Smooth muscle cell (in vitro differentiated cells): ENCODE results near the gene CD9. TPM values are rescaled to one million over a fixed set of nuclear protein-coding genes. Genes with fewer than 3 reads are reported as not detected.

Source experiments
- DNase-seq: peaks from one replicate; lab custom pipeline; 2025; ENCODE audit not compliant: unreplicated experiment; lab: John Stamatoyannopoulos, UW
- H2AFZ ChIP-seq: fragments of 200-600 bp; sonication (generic); 2 replicates; pipeline ENCODE4 v1.6.0; 2016; ENCODE audit warnings: antibody characterized with exemption, low read depth, mild to moderate bottlenecking
- H3F3A ChIP-seq: fragments of 200-600 bp; sonication (generic); 2 replicates; pipeline ENCODE4 v1.6.0; 2017; ENCODE audit warnings: antibody characterized with exemption, low read depth
- H3K27ac ChIP-seq: fragments of 200-600 bp; sonication (generic); 2 replicates; pipeline ENCODE4 v1.5.1; 2016; ENCODE audit warnings: low read depth, mild to moderate bottlenecking
- H3K27me3 ChIP-seq: fragments of 200-600 bp; sonication (generic); 2 replicates; pipeline ENCODE4 v1.6.1; 2016; ENCODE audit warnings: low read depth, mild to moderate bottlenecking
- H3K36me3 ChIP-seq: fragments of 200-600 bp; sonication (generic); 2 replicates; pipeline ENCODE4 v1.5.1; 2016; ENCODE audit warnings: low read depth
- H3K4me1 ChIP-seq: fragments of 200-600 bp; sonication (generic); 2 replicates; pipeline ENCODE4 v1.5.1; 2016; ENCODE audit warnings: low read depth
- H3K4me2 ChIP-seq: fragments of 200-600 bp; sonication (generic); 2 replicates; pipeline ENCODE4 v1.6.0; 2016; ENCODE audit warnings: mild to moderate bottlenecking
- H3K4me3 ChIP-seq: fragments of 200-600 bp; sonication (generic); 2 replicates; pipeline ENCODE4 v1.5.1; 2016; ENCODE audit warnings: mild to moderate bottlenecking
- H3K79me2 ChIP-seq: fragments of 200-600 bp; sonication (generic); 2 replicates; pipeline ENCODE4 v1.6.0; 2016; ENCODE audit warnings: low read depth, mild to moderate bottlenecking
- H3K9ac ChIP-seq: fragments of 200-600 bp; sonication (generic); 2 replicates; pipeline ENCODE4 v1.6.0; 2016; ENCODE audit warnings: low read depth
- H3K9me3 ChIP-seq: fragments of 200-600 bp; sonication (generic); replicated peaks from 2 replicates; pipeline ENCODE4 v1.5.1; 2016; ENCODE audit warnings: low read depth
- H4K20me1 ChIP-seq: fragments of 200-600 bp; sonication (generic); 2 replicates; pipeline ENCODE4 v1.6.0; 2016; ENCODE audit warnings: low read depth
- WGBS: methylation state at CpG from one replicate; pipeline ENCODE4 v1.1.7; 2016; ENCODE audit warnings: low lambda C conversion rate; 5-methylcytosine and 5-hydroxymethylcytosine counted together
- polyA plus RNA-seq: library from polyadenylated mRNA; unstranded; fragments of >200 nt; fragmentation: Nextera tagmentation; extraction: Ambion mirVana; gene quantifications from 2 replicates; pipeline ENCODE4 v1.2.1, GENCODE V29; 2016
- total RNA-seq: library from RNA; depleted of rRNA; stranded (reverse); fragments of >200 nt; gene quantifications from 2 replicates; pipeline ENCODE4 v1.2.3, GENCODE V29; 2014
- TF ChIP-seq, protein P1 (sequence below): fragments of 200-600 bp; sonication (generic); IDR thresholded peaks from 2 replicates; pipeline ENCODE4 v1.5.1; 2017; ENCODE audit warnings: borderline replicate concordance, mild to moderate bottlenecking, antibody characterized with exemption; ENCODE audit not compliant: insufficient read depth, poor library complexity, severe bottlenecking

The CD9 gene
- total and polyA plus RNA-seq, 2 experiments from 2014 or later: 144 to 207 TPM

DNA sequence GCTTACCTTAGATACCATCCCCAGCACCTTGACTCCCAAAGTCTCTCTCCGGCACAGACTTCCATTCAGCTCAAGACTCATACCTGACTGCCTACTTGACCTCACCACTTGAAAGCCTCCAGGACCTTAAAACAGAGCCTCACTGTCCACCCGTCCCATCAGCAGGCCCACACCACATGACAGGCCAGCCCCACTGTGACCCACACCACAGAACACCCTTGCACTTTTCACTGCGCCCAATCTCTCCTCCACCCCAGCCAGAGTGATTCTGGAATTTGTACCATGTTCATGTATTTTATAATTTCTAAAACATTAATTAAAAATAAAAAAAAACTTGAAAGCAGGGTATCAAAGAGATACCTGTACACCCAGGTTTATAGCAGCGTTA, 82.2 kb downstream of the CD9 start:
- TF ChIP-seq, protein P1, sequence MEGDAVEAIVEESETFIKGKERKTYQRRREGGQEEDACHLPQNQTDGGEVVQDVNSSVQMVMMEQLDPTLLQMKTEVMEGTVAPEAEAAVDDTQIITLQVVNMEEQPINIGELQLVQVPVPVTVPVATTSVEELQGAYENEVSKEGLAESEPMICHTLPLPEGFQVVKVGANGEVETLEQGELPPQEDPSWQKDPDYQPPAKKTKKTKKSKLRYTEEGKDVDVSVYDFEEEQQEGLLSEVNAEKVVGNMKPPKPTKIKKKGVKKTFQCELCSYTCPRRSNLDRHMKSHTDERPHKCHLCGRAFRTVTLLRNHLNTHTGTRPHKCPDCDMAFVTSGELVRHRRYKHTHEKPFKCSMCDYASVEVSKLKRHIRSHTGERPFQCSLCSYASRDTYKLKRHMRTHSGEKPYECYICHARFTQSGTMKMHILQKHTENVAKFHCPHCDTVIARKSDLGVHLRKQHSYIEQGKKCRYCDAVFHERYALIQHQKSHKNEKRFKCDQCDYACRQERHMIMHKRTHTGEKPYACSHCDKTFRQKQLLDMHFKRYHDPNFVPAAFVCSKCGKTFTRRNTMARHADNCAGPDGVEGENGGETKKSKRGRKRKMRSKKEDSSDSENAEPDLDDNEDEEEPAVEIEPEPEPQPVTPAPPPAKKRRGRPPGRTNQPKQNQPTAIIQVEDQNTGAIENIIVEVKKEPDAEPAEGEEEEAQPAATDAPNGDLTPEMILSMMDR: no peak
- Histone ChIP-seq H3K9me3 (no peaks in the 10 kb centered on the region), H3K79me2 (no peaks in the 10 kb centered on the region), H3K4me2 (no peak overlapping the region), H3K36me3 (no peaks in the 10 kb centered on the region), H3K27ac (no peak overlapping the region), H3K9ac (no peak overlapping the region), H3K4me3 (no peak overlapping the region), H3K4me1 (peaks cover 6% of the 10 kb centered on the region), H2AFZ (no peak overlapping the region), H3F3A (peaks cover 14% of the 10 kb centered on the region), H4K20me1 (no peaks in the 10 kb centered on the region), H3K27me3 (no peaks in the 10 kb centered on the region)
- no peak for DNase-seq
- WGBS: 95% methylated on average over 4 of the region's 4 CpGs

DNA sequence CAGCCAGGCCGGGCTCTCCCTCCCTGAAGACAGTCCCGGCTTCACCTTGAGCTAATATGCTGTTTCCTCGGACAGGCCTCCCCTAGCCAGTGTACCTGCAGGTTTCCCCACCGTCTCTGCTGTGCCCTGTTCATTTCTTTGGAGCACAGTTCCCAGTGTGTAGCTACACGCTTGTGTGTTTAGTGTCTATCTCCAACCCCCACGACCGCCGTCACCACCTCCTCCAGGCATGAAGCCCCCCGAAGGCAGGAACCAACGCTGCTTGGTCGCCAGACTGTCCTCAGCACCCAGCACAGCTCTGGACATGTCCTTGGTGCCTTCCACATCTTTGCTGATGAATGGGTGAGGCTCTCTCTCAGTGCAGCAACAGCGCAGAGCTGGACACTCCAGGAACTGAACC, 84.1 kb downstream of the CD9 start:
- H3K79me2 ChIP-seq: no peaks in the 10 kb centered on the region
- no peak overlapping the region for H3K27ac ChIP-seq
- H4K20me1 ChIP-seq: no peaks in the 10 kb centered on the region
- no peaks in the 10 kb centered on the region for H3K4me1 ChIP-seq
- H3K27me3 ChIP-seq: no peaks in the 10 kb centered on the region
- no peaks in the 10 kb centered on the region for H3K9me3 ChIP-seq
- no peak overlapping the region for H3K4me2 ChIP-seq
- no peaks in the 10 kb centered on the region for H3K36me3 ChIP-seq
- no peak overlapping the region for H2AFZ ChIP-seq
- peaks cover 7% of the 10 kb centered on the region for H3F3A ChIP-seq
- TF ChIP-seq, protein P1: no peak
- DNase-seq: no peak
- H3K9ac ChIP-seq: no peak overlapping the region
- WGBS: 89% methylated on average over 12 of the region's 12 CpGs
- H3K4me3 ChIP-seq: no peak overlapping the region

DNA sequence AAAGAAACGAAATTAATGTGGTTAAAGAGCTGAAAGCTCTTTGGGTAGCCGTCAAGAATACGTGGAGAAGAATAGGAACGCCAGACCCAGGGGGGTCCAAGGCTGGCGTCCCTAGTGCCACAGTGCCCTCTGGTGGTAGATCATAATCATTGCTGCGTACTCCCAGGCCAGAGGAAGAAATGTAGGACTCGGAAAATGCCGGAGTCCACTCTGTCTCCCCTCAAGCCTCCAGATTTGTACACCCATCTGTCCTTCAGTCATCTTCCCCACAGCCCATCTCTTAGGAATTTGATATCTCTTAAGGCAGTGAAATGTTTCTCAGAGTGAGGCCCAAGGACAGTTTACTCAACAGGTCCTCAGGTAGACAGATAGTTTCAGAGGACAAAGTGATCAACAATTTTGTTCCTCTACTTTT, 84.9 kb downstream of the CD9 start:
- Histone ChIP-seq H3F3A (peaks cover 6% of the 10 kb centered on the region), H3K27me3 (no peaks in the 10 kb centered on the region), H2AFZ (peak overlapping the region; percentile 64), H3K9ac (no peak overlapping the region), H3K79me2 (no peaks in the 10 kb centered on the region), H3K4me2 (no peak overlapping the region), H3K27ac (no peak overlapping the region), H3K36me3 (no peaks in the 10 kb centered on the region), H3K4me1 (no peaks in the 10 kb centered on the region), H4K20me1 (no peaks in the 10 kb centered on the region), H3K4me3 (no peak overlapping the region), H3K9me3 (no peaks in the 10 kb centered on the region)
- peak; percentile 15 for DNase-seq
- TF ChIP-seq, protein P1: peak; percentile 98
- WGBS: 6% methylated on average over 8 of the region's 8 CpGs

DNA sequence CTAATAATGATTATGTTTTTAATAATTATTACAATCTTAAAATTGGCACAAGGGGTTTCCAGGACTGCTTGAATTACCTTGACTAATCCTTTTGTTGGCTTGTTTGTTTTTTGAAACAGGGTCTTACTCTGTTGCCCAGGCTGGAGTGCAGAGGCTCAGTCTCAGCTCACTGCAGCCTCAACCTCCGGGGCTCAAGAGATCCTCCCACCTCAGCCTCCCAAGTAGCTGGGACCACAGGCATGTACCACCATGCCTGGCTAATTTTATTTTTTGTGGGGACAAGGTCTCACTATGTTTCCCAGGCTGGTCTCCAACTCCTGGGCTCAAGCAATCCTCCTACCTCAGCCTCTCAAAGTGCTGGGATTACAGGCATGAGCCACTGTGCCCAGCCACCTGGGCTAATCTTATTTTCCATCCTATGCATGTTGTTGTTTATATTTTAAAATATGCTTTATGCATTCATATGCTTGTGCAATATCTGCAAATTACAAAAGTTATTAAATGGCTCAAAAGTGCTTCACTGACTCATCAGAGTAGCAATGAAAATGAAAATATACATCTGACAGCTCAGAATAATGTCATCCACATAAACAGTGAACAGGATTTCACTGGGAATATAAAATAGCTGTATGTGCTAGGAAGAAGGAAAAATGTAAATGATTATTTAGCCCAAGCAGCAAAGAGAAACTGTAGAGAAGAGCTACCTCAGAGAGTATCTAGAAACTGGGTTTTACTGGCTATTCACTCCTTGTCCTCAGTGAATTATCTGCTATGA, 85.5 kb downstream of the CD9 start:
- Histone ChIP-seq H3K9me3 (no peaks in the 10 kb centered on the region), H4K20me1 (no peaks in the 10 kb centered on the region), H2AFZ (no peak overlapping the region), H3K4me1 (no peaks in the 10 kb centered on the region), H3K27ac (peak overlapping the region; percentile 48), H3K9ac (no peak overlapping the region), H3K27me3 (no peaks in the 10 kb centered on the region), H3K79me2 (no peaks in the 10 kb centered on the region), H3K4me2 (no peak overlapping the region), H3F3A (peaks cover 6% of the 10 kb centered on the region), H3K4me3 (no peak overlapping the region), H3K36me3 (no peaks in the 10 kb centered on the region)
- TF ChIP-seq, protein P1: peak; percentile 6
- DNase-seq: no peak
- 33% methylated on average over 1 of the region's 1 CpG for WGBS
